H9 (cell line): ENCODE data around the gene CDAN1. TPM values are rescaled to one million over a fixed set of nuclear protein-coding genes. Genes with fewer than 3 reads are reported as not detected.
A peak's percentile ranks its signal among the peaks of the same experiment; 100 is the strongest.

Experiments
- DNase-seq: peaks from one replicate; pipeline ENCODE4 v3.0.0-alpha.2; 2017
- H2AFZ ChIP-seq: one replicate; pipeline ENCODE4 v1.6.1; 2013; ENCODE audit warnings: mild to moderate bottlenecking, low read length, control low read depth, moderate library complexity
- H2AK5ac ChIP-seq: 2 replicates; pipeline ENCODE4 v1.6.1; 2013; ENCODE audit warnings: low read length, control low read depth, mixed read lengths; ENCODE audit not compliant: insufficient read length
- H2BK120ac ChIP-seq: one replicate; pipeline ENCODE4 v1.6.1; 2013; ENCODE audit warnings: low read depth, mild to moderate bottlenecking, low read length, control low read depth, inconsistent platforms; ENCODE audit not compliant: poor library complexity, severe bottlenecking
- H2BK12ac ChIP-seq: 2 replicates; pipeline ENCODE4 v1.6.1; 2013; ENCODE audit warnings: low read length, control low read depth, mixed read lengths, low read depth; ENCODE audit not compliant: insufficient read length
- H2BK15ac ChIP-seq: 2 replicates; pipeline ENCODE4 v1.6.1; 2013; ENCODE audit warnings: low read depth, low read length, control low read depth
- H2BK20ac ChIP-seq: one replicate; pipeline ENCODE4 v1.6.1; 2013; ENCODE audit warnings: low read depth, mild to moderate bottlenecking, low read length, control low read depth, inconsistent platforms; ENCODE audit not compliant: poor library complexity, severe bottlenecking
- H2BK5ac ChIP-seq: 2 replicates; pipeline ENCODE4 v1.6.1; 2013; ENCODE audit warnings: low read length, control low read depth, mixed read lengths; ENCODE audit not compliant: insufficient read length
- H3K14ac ChIP-seq: 2 replicates; pipeline ENCODE4 v1.6.1; 2013; ENCODE audit warnings: low read length, control low read depth; ENCODE audit not compliant: insufficient read depth
- H3K18ac ChIP-seq: 2 replicates; pipeline ENCODE4 v1.6.1; 2013; ENCODE audit warnings: low read depth, mild to moderate bottlenecking, mixed read lengths, low read length, control low read depth; ENCODE audit not compliant: insufficient read length
- H3K23ac ChIP-seq: 2 replicates; pipeline ENCODE4 v1.6.1; 2013; ENCODE audit warnings: low read length, control low read depth, mixed read lengths, low read depth; ENCODE audit not compliant: insufficient read length
- H3K23me2 ChIP-seq: 2 replicates; pipeline ENCODE4 v1.6.1; 2013; ENCODE audit warnings: low read depth, mild to moderate bottlenecking, mixed read lengths, low read length, control low read depth; ENCODE audit not compliant: insufficient read length, poor library complexity, severe bottlenecking
- H3K27ac ChIP-seq: 2 replicates; pipeline ENCODE4 v1.5.1; 2013; ENCODE audit warnings: low read length, control low read depth, mixed read lengths, low read depth; ENCODE audit not compliant: insufficient read length
- H3K27me3 ChIP-seq: 2 replicates; pipeline ENCODE4 v1.6.1; 2013; ENCODE audit warnings: low read length, control low read depth, inconsistent platforms; ENCODE audit not compliant: insufficient read depth
- H3K4ac ChIP-seq: 2 replicates; pipeline ENCODE4 v1.6.1; 2013; ENCODE audit warnings: low read depth, mild to moderate bottlenecking, control low read depth, inconsistent platforms, low read length, moderate library complexity
- H3K4me1 ChIP-seq: 2 replicates; pipeline ENCODE4 v1.6.1; 2013; ENCODE audit warnings: low read length, control low read depth, inconsistent platforms; ENCODE audit not compliant: insufficient read depth
- H3K4me2 ChIP-seq: 2 replicates; pipeline ENCODE4 v1.6.1; 2013; ENCODE audit warnings: low read length, control low read depth, mixed read lengths; ENCODE audit not compliant: insufficient read length, insufficient read depth
- H3K56ac ChIP-seq: 2 replicates; pipeline ENCODE4 v1.6.1; 2013; ENCODE audit warnings: low read depth, mild to moderate bottlenecking, mixed read lengths, low read length, control low read depth; ENCODE audit not compliant: insufficient read length
- H3K79me1 ChIP-seq: 2 replicates; pipeline ENCODE4 v1.6.1; 2013; ENCODE audit warnings: low read depth, mild to moderate bottlenecking, moderate library complexity, low read length, control low read depth, inconsistent platforms; ENCODE audit not compliant: insufficient read depth, poor library complexity, severe bottlenecking
- H3K79me2 ChIP-seq: 2 replicates; pipeline ENCODE4 v1.6.1; 2013; ENCODE audit warnings: low read length, control low read depth, inconsistent platforms; ENCODE audit not compliant: insufficient read depth
- H3K9ac ChIP-seq: 2 replicates; pipeline ENCODE4 v1.6.1; 2013; ENCODE audit warnings: low read length, control low read depth, mixed read lengths; ENCODE audit not compliant: insufficient read length; ENCODE audit errors: extremely low read depth
- H3K9me3 ChIP-seq: one replicate; pipeline ENCODE4 v1.6.1; 2013; ENCODE audit warnings: low read depth, low read length, inconsistent platforms; ENCODE audit not compliant: control insufficient read depth
- H3T11ph ChIP-seq: one replicate; pipeline ENCODE4 v1.6.1; 2013; ENCODE audit warnings: mild to moderate bottlenecking, low read length, control low read depth, inconsistent platforms
- H4K20me1 ChIP-seq: one replicate; pipeline ENCODE4 v1.6.1; 2013; ENCODE audit not compliant: control insufficient read depth, insufficient read length, insufficient read depth
- H4K5ac ChIP-seq: 2 replicates; pipeline ENCODE4 v1.6.1; 2013; ENCODE audit warnings: low read depth, mild to moderate bottlenecking, mixed read lengths, low read length, control low read depth; ENCODE audit not compliant: insufficient read length
- H4K8ac ChIP-seq: replicated peaks from 2 replicates; pipeline ENCODE4 v1.6.1; 2013; ENCODE audit warnings: low read length, control low read depth, mixed read lengths, low read depth; ENCODE audit not compliant: insufficient read length
- H4K91ac ChIP-seq: 2 replicates; pipeline ENCODE4 v1.6.1; 2013; ENCODE audit warnings: low read depth, mild to moderate bottlenecking, moderate library complexity, mixed read lengths, low read length, control low read depth; ENCODE audit not compliant: insufficient read length
- H3K27ac Mint-ChIP-seq, 3 experiments: 2 replicates in 2 of 3; 3 replicates in 1 of 3; pipeline ENCODE4 v1.8.0; 2020 to 2021; ENCODE audit warnings: mixed read lengths in 3 of 3, mild to moderate bottlenecking in 1 of 3, moderate library complexity in 1 of 3
- H3K27me3 Mint-ChIP-seq: 2 replicates; pipeline ENCODE4 v1.8.0; 2021; ENCODE audit warnings: low read depth, mild to moderate bottlenecking, moderate library complexity, mixed read lengths
- H3K36me3 Mint-ChIP-seq, 3 experiments: 2 replicates in 2 of 3; 3 replicates in 1 of 3; pipeline ENCODE4 v1.8.0; 2020 to 2021; ENCODE audit warnings: low read depth in 3 of 3, mixed read lengths in 3 of 3; ENCODE audit not compliant: insufficient read depth in 1 of 3
- H3K4me1 Mint-ChIP-seq, 2 experiments: 2 replicates each; pipeline ENCODE4 v1.8.0; 2020; ENCODE audit warnings: mixed read lengths in 2 of 2
- H3K4me3 Mint-ChIP-seq, 2 experiments: 2 replicates in 1 of 2; 3 replicates in 1 of 2; pipeline ENCODE4 v1.8.0; 2020 to 2021; ENCODE audit warnings: mild to moderate bottlenecking in 2 of 2, mixed read lengths in 2 of 2, moderate library complexity in 1 of 2
- H3K9me3 Mint-ChIP-seq, 2 experiments: 2 replicates in 1 of 2; 3 replicates in 1 of 2; pipeline ENCODE4 v1.8.0; 2020; ENCODE audit warnings: mild to moderate bottlenecking in 2 of 2, mixed read lengths in 2 of 2, moderate library complexity in 1 of 2
- CTCF ChIP-seq: fragments of 200-600 bp; sonication (generic); conservative IDR thresholded peaks from 3 replicates; pipeline ENCODE4 v1.8.0; 2021; ENCODE audit warnings: antibody characterized with exemption, mild to moderate bottlenecking
- WGBS: extraction: QIAGEN DNeasy Blood & Tissue Kit; methylation state at CpG from one replicate; pipeline ENCODE4 v1.1.7; 2013; ENCODE audit warnings: missing lambda C conversion rate, low lambda C conversion rate, mixed read lengths; ENCODE audit not compliant: insufficient read length; ENCODE audit errors: extremely low coverage; 5-methylcytosine and 5-hydroxymethylcytosine counted together
- total RNA-seq: library from RNA; stranded (reverse); gene quantifications from 2 replicates; pipeline ENCODE4 v1.2.1, GENCODE V29; 2021

CDAN1 gene
- total RNA-seq, 1 experiment from 2014 or later: 20.4 TPM

DNA sequence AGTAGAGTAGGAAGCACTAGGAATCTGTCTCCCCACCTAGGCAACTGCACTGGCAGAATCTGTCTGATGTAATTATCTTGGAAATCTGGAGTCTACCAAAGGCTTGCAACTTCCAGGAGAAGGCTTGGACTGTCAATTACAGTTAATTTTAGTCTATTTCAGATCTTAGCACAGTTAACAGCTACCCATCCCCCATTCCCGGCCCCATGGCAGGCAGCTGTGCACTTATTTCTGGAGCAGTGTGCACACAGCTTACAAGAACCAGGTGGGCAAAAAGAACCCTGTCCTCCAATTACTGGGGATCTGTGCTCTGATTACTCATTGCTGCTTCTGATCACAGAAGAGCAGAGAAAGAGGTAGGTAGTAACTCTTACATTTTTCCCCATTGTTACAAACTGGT is 12.3 kb upstream of the CDAN1 start:
- WGBS: no CpG with 5 or more reads among the region's 1 CpG
- no peak overlapping the region for H2BK120ac ChIP-seq
- Mint-ChIP-seq H3K36me3 (peaks cover 6 to 19% (median 13%) of the 10 kb centered on the region in 3 experiments; a peak in 6 of 7 replicates), H3K27ac (peak overlapping the region in 1 of 3 experiments; percentile 51; a peak in 1 of 7 replicates), H3K9me3 (no peaks in the 10 kb centered on the region), H3K4me1 (peaks cover 4 to 6% of the 10 kb centered on the region in 2 experiments; a peak in 3 of 4 replicates), H3K27me3 (no peaks in the 10 kb centered on the region), H3K4me3 (no peak overlapping the region)
- no peak overlapping the region for H2BK5ac ChIP-seq
- H3K4me1 ChIP-seq: no peaks in the 10 kb centered on the region
- H4K8ac ChIP-seq: no peak overlapping the region
- H3K4me2 ChIP-seq: no peak overlapping the region
- no peak overlapping the region for H4K91ac ChIP-seq
- no peak overlapping the region for H2BK15ac ChIP-seq
- no peak overlapping the region for H2AK5ac ChIP-seq
- no peak overlapping the region for H3K56ac ChIP-seq
- H3K27ac ChIP-seq: no peak overlapping the region
- H2BK20ac ChIP-seq: no peak overlapping the region
- H3K9me3 ChIP-seq: no peaks in the 10 kb centered on the region
- no peak overlapping the region for H2BK12ac ChIP-seq
- no peaks in the 10 kb centered on the region for H3K23me2 ChIP-seq
- H3K79me1 ChIP-seq: no peaks in the 10 kb centered on the region
- H4K20me1 ChIP-seq: no peaks in the 10 kb centered on the region
- H3K18ac ChIP-seq: no peak overlapping the region
- no peak overlapping the region for H4K5ac ChIP-seq
- DNase-seq: no peak
- no peaks in the 10 kb centered on the region for H3K27me3 ChIP-seq
- H3T11ph ChIP-seq: no peak overlapping the region
- no peak overlapping the region for H3K14ac ChIP-seq
- no peak overlapping the region for H3K4ac ChIP-seq
- H3K79me2 ChIP-seq: no peaks in the 10 kb centered on the region
- H3K23ac ChIP-seq: no peak overlapping the region
- no peak for TF ChIP-seq CTCF
- H3K9ac ChIP-seq: no peak overlapping the region
- H2AFZ ChIP-seq: no peak overlapping the region
